GM19455 (cell line): ENCODE measurements around the gene PSD4.
"Not testable (repeated sequence)": the region's sequence is repeated elsewhere in the genome, so short reads cannot be mapped to it uniquely, and the experiment has no call there.

Experiments used
- ATAC-seq: cut with Tn5 transposase; IDR thresholded peaks from one replicate; pipeline ENCODE4 v1.9.1; 2021; ENCODE audit not compliant: unreplicated experiment

Gene PSD4

DNA sequence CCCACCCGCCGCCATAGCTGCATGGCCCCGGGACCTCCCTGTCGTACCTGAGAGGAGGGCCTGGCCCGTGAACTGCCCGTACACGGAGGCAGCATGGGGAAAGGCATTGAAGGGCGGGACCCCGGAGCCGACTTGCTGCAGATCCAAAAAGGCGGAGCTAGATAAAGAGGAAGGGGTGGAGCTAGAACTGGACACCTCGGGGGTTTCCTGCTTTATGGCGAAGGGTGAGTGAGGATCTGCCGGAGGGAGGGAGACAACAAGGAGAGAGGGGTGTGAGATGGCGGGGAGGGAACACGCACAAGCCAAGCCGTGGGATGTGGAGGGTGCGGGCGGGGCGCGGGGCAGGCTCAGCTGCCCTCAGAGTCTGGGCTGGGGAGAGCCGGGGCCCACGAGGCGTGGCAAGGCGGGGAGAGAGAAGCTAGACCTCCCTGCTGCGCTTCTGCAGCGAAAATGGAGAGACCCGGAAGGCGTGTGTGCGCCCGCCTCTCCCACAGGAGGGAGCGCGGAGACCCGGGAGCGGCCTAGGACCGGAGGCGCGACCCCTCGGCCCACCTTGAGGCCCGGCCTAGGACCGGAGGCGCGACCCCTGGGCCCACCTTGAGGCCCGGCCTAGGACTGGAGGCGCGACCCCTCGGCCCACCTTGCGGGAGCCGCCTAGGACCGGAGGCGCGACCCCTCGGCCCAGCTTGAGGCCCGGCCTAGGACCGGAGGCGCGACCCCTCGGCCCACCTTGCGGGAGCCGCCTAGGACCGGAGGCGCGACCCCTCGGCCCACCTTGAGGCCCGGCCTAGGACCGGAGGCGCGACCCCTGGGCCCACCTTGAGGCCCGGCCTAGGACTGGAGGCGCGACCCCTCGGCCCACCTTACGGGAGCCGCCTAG is 61.8 kb downstream of the PSD4 start:
- ATAC-seq, result not testable (repeated sequence)

DNA sequence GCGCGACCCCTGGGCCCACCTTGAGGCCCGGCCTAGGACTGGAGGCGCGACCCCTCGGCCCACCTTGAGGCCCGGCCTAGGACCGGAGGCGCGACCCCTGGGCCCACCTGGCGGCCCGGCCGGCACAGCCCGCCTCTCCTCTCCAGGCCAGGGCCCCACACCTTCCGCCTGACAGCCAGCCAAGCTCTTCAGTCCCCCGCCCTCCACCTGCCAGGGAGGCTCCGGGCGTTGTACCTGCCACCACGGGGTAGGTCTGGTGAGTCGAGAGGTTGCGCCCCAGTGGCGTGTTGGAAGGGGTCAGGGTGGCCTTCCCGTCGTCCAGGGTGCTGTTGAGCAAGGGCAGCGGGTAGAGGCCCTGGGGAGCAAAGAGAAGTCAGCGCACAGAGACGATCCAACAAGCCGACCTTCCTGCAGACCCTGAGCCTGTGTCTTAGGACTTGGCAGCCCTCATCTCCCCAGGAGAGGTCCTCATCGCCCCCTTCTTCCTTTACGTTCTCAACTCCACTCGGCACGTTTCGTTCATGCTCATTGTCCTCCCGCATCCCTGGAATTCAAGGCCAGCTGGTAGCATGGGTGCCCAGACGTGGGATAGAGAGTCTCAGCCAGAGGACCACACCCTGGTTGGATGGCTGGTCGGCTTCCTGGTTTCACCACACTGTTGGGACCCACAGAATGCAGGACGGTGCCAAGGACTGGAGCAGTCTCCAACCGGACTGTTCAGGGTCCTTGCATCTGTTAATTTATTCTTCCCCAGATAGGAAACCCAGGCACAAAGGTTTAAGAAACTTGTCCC is 62.8 kb downstream of the PSD4 start:
- ATAC-seq, result no peak

DNA sequence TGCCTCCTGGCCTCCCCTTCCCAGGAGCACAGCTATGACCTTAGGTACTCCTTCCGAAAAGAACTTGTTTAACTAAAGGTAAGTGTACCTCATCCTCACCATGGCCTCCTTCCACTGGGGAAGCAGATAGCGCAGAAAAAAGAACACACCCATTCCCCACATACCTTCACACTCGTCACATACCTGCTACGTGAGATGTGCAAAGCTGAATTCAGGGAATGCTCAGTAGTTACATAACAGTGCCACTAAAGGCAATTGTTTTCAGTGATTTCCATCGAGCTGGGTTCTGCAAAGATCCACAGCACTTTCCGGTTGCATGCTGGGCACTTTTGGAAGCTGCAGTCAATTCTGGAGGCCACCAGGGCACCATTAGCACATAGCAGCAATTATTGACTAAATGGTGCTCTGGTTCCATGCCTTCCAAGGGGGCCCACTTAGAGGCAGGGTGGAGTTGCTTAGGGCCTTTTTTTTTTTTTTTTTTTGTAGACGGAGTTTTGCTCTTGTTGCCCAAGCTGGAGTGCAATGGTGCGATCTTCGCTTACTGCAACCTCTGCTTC is 63.9 kb downstream of the PSD4 start:
- ATAC-seq, result no peak

DNA sequence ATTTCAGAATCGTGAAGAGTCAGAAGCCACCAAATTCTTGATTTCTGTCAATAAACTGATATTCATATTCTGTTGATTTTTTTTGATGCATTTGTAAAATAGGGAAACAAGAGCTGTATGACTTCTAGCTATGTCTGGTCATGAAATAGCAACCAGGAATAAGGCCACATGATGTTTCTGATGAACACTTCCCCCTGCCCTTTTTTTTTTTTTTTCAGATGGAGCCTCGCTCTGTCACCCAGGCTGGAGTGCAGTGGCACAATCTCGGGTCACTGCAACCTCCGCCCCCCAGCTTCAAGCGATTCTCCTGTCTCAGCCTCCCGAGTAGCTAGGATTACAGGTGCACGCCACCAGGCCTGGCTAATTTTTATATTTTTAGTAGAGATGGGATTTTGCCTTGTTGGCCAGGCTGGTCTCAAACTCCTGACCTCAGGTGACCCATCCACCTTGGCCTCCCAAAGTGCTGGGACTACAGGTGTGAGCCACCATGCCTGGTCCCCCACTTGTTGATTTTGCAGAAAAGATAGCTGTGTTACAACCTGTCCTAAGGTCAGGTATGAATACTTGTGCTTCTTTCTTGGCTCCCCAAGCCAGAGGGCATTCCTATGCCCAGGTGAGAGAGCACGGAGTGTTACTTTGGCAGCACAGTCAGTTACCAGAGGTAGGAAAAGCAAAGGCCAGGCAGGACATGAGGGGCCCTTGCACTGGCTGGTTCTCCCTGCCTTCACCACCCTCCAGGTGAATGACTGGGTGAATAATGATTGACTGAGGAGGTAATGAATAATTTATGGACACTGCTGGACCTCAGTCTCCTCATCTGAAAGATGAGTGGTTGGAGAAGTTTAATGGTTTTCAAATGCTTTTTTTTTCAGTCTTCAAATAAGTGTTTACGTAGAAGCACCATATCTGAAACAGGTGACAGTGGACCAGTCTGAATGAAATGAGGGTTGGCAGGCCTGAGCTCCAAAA is 65.4 kb downstream of the PSD4 start:
- ATAC-seq, result no peak

DNA sequence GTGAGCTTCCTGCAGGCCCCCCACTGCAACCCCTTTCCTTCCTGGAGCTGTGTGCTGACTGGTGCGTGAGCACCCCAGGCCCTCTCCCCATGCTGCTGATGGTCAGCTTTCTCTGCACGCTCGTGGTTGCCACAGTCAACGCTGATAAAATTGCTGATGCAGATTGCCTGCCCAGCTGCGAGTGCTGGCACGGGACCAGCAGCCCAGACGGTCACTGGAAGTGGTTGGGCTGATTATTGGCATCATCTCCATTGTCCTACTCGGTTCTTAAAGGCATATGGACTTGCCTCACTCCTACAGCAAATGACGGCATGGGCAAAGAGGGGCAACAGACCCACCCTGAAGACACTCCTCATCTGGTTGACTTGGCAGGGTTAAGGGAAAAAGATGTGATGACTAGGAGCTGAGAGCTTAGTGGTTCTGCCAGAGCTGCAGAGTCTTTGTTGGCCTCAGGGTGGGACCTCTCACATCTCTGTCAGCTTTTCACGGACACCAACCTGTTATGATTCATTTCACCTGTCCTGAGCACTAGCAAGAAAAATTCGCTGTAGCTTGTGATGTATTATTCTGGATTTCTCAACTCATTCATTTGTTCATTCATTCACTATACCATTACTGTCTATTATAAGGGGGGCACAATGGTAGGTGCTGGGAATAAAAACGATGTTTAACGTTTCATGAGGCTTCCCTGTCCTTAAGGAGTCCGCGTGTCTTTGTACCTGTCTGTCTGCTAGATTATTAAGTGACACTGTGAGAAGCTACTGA is 66.6 kb downstream of the PSD4 start:
- no peak for ATAC-seq

DNA sequence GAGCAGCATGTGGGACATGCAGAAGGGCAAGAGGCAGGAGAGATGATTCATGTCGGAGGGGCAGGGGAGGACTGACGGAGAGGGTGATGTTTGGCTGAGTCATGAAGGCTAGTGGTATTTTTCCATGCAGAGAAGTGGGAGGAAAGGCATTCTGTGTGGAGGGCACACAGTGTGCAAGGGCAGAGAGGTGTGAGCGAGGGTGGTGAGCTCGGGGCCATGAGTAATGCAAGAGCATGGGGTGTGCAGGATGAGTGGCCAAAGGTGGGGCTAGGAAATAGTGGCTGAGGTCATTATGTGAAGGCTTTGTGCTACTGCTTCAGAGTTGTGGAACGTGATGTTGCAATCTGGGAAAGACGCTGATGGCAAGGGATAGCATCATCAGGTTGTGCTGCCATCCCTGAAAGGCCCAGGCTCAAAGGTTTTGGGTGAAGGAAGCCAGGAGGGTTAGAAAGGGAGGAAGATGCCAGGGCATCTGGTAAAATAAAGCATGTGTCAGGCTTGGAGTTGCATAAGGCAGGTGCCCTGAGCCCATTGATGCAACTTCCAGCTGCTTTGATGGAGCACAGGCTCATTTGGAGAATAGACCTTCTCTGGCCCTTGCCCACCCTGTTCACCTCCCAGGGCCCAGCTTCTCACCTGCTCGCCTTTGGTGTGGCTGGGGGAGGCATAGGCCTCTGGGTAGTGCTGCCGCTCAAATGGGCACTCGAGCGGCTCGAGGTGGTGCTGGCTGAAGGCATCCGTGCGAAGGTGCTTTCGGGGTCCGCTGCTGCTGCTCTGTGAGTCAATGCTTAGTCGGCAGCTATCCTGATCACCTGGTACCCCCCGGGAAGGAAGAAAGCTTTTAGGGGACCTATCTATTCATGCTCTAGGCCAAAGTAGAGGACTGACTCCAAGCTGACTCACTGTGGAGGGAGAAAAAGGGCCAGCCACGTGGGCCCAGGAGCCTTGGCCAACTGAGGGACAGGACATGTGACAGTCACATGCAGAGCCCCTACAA is 67.4 kb downstream of the PSD4 start:
- ATAC-seq, result no peak

DNA sequence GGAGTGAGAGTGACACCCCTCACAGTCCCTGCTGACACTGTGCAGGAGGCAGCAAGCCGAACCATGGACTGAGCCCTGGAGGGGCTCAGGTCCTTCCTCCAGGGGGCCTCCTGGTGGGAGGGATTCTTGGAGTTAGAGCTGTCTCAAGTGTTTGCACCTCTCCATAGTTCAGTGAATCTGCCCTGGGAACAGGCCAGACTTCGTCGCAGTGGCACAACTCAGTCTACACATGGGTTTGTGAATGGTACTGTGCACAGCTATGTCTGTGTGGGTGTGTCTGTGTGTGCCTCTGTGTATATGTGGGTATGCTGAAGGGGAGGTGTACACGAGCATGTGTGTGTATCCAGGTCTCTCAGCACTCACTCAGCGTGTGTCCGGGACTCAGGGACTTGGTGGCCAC is 68.6 kb downstream of the PSD4 start:
- ATAC-seq, result no peak

DNA sequence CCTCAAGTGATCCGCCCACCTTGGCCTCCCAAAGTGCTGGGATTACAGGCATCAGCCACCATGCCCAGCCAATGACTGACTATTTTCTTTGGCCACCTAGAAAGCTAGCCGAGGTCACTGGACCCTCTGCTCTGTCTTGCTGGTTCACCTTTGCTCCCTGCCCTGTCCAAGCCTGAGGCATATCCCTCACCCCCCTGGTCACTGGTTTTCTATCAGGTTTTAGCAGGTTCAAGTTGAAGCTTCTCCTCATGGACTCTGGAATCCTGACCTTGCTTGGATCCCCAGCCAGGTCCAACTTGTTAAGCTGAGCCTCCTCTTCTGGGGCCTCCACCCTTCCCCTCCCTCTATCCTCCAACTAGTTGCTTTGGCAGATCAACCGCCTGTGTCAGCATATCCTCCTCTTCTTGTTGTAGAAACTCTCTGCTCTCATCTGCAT is 71.5 kb downstream of the PSD4 start:
- no peak for ATAC-seq

DNA sequence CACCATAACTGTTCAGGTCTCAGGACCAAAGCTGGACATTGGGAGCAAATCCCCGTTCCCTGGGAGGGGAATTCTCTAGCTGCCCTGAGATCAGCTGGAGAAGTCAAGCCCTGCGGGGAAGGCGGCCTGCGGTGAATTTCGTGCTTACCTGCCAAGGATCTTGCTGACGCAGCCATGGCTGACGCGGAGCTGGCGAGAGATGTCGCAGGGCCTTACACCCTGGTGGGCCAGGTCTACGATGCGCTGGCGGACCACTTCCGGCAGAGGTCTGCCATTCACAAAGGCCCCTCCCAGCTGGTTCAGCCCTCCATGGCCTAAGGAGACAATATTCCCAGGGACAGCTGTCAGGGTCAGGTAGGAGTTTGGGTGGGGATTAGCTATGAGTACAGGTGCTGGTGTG is 72.8 kb downstream of the PSD4 start:
- no peak for ATAC-seq

DNA sequence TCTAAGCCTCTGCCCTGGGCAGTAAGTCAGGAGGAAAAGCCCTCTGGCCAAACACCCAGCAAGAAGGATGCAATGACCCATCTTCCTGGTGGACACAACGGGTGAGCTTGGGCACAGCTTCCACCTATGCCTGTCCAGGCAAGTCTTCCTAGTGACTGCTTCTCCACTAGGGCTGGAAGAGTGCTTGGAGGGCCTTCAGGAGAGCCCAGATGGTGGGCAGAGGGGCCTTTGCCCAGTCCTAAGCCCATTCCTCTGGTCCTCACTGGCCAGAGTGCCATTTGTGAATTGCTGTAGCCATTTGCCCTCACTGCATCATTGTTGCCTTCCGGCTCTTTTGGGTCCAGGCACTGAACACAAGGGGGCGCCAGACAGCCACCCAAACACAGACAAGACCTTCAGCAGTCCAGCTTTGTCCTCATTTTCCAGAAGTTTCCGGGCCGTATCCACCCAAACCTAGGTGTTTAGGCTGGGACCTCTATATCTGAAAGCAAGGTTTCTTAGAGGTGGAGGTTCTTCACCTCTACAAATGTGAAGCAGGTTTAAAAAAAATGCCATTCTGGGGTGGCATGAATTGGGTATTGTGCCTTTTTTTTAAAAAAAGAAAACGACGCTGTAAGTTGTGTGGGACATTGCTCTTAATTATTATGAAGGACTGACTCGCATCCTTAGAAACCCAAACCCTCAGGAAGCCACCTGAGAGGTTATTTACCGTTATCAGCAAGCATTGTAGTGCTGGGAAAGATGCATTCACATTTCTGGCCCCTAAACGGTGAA is 75.4 kb downstream of the PSD4 start:
- peak; percentile 73 for ATAC-seq

DNA sequence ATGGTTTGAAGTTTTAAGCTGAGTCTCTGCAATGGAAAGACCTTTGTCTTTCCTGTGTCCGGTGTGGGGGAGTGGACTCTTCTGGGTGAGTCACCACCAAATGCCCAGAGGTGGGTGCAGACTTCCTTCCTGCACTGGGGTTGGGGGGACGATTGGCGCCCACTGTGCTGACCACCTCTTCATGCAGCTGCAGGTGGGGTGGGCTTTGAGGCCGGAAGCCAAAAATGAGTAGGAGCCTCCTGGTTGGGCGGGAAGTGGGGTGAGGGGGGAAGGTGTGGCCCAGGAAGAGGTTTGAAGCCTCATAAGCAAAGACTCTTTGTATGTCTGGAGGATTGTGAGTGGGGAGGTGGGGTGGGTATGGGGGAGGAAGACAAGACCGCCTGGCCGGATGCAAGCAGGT is 77.3 kb downstream of the PSD4 start:
- no peak for ATAC-seq

DNA sequence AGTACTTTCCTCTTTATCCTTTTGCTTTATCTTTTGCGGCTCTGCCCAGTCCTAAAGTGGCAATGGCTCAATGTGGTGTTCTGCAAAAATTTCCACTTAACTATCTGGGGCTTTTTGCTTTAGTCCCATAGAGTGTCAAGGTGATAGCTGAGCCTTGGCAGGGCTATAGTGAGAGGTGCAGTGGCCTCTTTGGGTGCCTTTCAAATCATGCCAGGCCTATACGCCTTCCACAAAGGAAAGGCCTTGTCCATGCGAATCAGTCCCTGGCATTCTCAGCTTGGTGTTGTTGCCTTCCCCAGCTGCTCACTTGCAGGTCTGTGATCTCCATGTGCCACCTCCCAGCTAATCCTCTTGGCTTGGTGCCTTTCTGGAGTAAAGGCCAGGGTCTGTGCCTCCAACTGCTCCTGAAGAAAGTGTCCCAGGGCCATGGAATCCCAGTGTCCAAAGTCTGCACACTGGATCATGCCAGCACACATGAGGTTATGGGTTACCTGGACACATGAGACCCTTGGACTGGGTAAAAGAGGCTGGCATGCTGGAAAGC is 78.3 kb downstream of the PSD4 start:
- ATAC-seq, result no peak

DNA sequence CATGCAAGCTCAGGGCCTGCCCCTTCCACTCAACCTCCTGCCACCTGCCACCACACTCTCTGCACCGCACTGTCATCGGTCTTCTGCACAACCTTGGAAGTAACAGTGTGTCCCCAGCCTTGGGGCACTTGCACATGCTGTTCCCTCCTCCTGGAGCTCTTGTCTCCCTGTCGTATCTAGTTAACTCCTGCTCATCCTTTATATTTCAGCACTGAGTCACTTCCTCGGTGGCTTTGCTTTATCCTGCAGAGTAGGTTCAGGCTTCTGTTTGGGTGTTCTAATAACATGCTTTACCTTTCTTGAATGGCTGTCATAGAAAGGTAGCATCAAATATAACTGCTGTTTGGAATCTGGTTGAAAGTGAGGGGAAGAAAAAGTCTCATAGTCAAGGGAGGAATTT is 79.7 kb downstream of the PSD4 start:
- no peak for ATAC-seq

DNA sequence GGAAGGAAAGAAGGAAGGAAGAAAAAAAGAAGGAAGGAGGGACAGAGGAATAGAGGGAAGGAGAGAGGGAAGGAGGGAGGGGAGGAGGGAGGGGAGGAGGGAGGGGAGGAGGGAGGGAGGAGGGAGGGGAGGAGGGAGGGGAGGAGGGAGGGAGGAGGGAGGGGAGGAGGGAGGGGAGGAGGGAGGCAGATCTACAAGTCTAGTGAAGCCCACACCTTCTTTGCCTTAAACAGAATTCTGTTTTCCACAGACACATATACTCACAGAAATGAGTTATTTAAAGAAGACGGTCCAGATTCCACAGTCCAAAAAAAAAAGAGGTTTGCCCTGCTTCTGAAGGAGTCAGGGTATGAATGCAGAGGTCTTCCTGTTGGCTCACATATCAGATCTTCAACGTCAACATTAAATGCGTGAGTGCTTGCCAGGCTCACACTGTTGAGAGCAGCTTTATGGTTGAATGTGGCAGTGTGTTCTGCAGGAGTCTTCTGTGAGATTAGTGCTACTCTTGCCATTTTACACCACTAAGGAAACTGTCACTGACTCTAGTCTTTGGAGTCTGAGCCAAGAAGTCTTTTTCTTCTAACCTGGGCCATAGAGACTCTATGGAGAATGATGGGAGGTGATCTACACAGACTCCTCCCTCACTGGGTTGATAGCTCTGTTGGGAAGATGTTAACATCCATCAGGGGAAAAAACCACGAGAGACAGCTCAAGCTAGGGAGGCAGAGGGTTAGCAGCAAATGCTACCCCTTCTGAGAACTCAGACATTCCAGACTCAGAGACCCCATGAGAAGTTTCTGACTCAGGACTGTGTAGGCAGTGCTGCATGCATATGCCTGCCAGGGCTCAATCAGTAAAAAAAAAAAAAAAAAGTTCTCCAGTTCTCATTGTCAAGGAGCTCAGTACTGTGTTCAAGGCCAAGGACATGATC is 81.6 kb downstream of the PSD4 start:
- no peak for ATAC-seq

DNA sequence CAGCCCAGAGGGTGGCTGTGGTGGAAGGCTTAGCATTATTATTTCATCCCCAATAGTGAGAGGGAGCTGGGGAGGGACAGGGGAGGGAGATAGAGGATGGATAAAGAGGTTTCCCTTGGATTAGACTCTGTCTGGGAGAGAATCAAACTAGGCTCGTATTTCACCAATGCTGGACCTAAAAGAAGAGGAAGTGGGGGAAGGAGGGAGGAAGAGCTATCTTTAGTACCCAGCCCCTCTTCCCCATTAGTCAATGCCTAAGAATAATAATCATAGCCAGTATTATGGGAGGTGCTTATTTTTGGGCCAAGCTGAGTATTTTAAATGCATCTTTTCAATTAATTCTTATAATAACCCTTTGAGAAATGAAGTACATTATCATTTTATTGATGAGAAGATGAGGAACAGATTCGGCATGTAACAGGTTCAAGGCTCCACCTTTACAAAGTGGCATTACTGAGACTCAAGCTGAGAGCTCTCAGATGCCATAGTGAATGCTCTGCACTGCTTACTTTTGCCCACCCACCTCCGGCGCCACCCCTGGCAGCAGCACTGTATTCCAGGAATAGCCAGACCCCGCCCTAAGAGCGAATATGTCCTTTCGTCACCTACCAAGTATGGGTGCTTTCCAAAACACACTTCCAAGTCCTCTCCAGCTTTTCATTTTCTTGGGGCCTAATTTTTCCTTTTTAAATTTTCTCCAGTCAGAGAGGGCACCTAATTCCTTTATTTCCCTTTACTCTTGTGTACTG is 83.9 kb downstream of the PSD4 start:
- no peak for ATAC-seq
